ENCODE results near the gene SEMA6B. TPM values are rescaled to one million over a fixed set of nuclear protein-coding genes. Genes with fewer than 3 reads are reported as not detected.
A peak's percentile ranks its signal among the peaks of the same experiment; 100 is the strongest.

The SEMA6B gene
- total RNA-seq, 1 experiment from 2014 or later: 8.4 TPM

- DNase-seq (ENCODE audit: low spot score): no peak
Observed at GRCh38 chr19:4589579-4590410, 30.3 kb upstream of the SEMA6B start.

- no peak for DNase-seq (ENCODE audit: low spot score)
Observed at GRCh38 chr19:4588291-4588761, 28.8 kb upstream of the SEMA6B start.

GRCh38 chr19:4587527-4587926 is 28.0 kb upstream of the SEMA6B start:
- no peak for DNase-seq (ENCODE audit: low spot score)

- DNase-seq (ENCODE audit: low spot score): no peak
Observed at GRCh38 chr19:4586691-4587090, 27.2 kb upstream of the SEMA6B start.

GRCh38 chr19:4586245-4586644 is 26.8 kb upstream of the SEMA6B start:
- DNase-seq (ENCODE audit: low spot score): no peak

GRCh38 chr19:4585556-4585955 is 26.1 kb upstream of the SEMA6B start:
- no peak for DNase-seq (ENCODE audit: low spot score)

- no peak for DNase-seq (ENCODE audit: low spot score)
Observed at GRCh38 chr19:4584670-4585460, 25.4 kb upstream of the SEMA6B start.

GRCh38 chr19:4583961-4584669 is 24.6 kb upstream of the SEMA6B start:
- no peak for DNase-seq (ENCODE audit: low spot score)

GRCh38 chr19:4582980-4583842 is 23.7 kb upstream of the SEMA6B start:
- peak; percentile 75 for DNase-seq (ENCODE audit: low spot score)

- DNase-seq (ENCODE audit: low spot score): no peak
Observed at GRCh38 chr19:4581666-4582553, 22.4 kb upstream of the SEMA6B start.

GRCh38 chr19:4580961-4581665 is 21.6 kb upstream of the SEMA6B start:
- no peak for DNase-seq (ENCODE audit: low spot score)

GRCh38 chr19:4580021-4580901 is 20.8 kb upstream of the SEMA6B start:
- no peak for DNase-seq (ENCODE audit: low spot score)

GRCh38 chr19:4579389-4579788 is 19.9 kb upstream of the SEMA6B start:
- DNase-seq (ENCODE audit: low spot score): no peak

GRCh38 chr19:4578552-4579248 is 19.2 kb upstream of the SEMA6B start:
- no peak for DNase-seq (ENCODE audit: low spot score)

GRCh38 chr19:4577020-4577782 is 17.7 kb upstream of the SEMA6B start:
- peak; percentile 47 for DNase-seq (ENCODE audit: low spot score)

- DNase-seq (ENCODE audit: low spot score): peak; percentile 39
Observed at GRCh38 chr19:4576016-4576933, 16.8 kb upstream of the SEMA6B start.
